Activated T-helper 1 cell treated with anti-CD3 and anti-CD28 coated beads, Interleukin-12 subunit alpha, Interleukin-12 subunit beta, Interleukin-2, Interleukin-4 antibody, amounts not matched to agents 30 ng/mL and 10 ng/mL and 1 ng/mL, durations not matched to agents 14 hours and 24 hours and 36 hours (primary cell): ENCODE measurements around the gene LPIN1. TPM values are rescaled to one million over a fixed set of nuclear protein-coding genes. Genes with fewer than 3 reads are reported as not detected.
"Not testable (repeated sequence)": the region's sequence is repeated elsewhere in the genome, so short reads cannot be mapped to it uniquely, and the experiment has no call there.

Source experiments
- DNase-seq: peaks from one replicate; pipeline ENCODE4 v3.0.0; 2021; ENCODE audit warnings: low spot score
- H3K27ac Mint-ChIP-seq: one replicate; pipeline ENCODE4 v1.8.0; 2021; ENCODE audit warnings: mild to moderate bottlenecking, mixed read lengths
- H3K27me3 Mint-ChIP-seq: one replicate; pipeline ENCODE4 v1.8.0; 2022; ENCODE audit warnings: mild to moderate bottlenecking, moderate library complexity, mixed read lengths; ENCODE audit not compliant: insufficient read depth
- H3K36me3 Mint-ChIP-seq: one replicate; pipeline ENCODE4 v1.8.0; 2021; ENCODE audit warnings: low read depth, mixed read lengths
- H3K4me1 Mint-ChIP-seq: one replicate; pipeline ENCODE4 v1.8.0; 2021; ENCODE audit warnings: low read depth, mixed read lengths
- H3K4me3 Mint-ChIP-seq: one replicate; pipeline ENCODE4 v1.8.0; 2021; ENCODE audit warnings: mild to moderate bottlenecking, moderate library complexity, mixed read lengths
- H3K9me3 Mint-ChIP-seq: one replicate; pipeline ENCODE4 v1.8.0; 2021; ENCODE audit warnings: mixed read lengths
- intact Hi-C: fragments of 100-400 bp; cut with micrococcal nuclease; formaldehyde crosslinking; loops from one replicate; pipeline ENCODE4 v1.15.1; 2024
- total RNA-seq: library from RNA; stranded (reverse); gene quantifications from 2 replicates; pipeline ENCODE4 v1.2.3, GENCODE V29; 2022

LPIN1 gene
- total RNA-seq, 1 donor from 2014 or later, result 49.5 TPM

GRCh38 chr2:11750917-11751316 lies 4.5 kb downstream of the LPIN1 start:
- DNase-seq, result no peak
- Mint-ChIP-seq H3K4me1 (peaks cover 81% of the 10 kb centered on the region), H3K27me3 (no peaks in the 10 kb centered on the region), H3K36me3 (peaks cover 12% of the 10 kb centered on the region), H3K4me3 (peak overlapping the region; percentile 68), H3K9me3 (no peaks in the 10 kb centered on the region), H3K27ac (peak overlapping the region; percentile 87)
- intact Hi-C loops, result loop anchor here (5.0 to 10.0 kb wide), 5 partner anchors 406 to 1446 kb away; partner anchors contain the start of genes HPCAL1, PDIA6 and ROCK2

- H3K9me3 Mint-ChIP-seq, result no peaks in the 10 kb centered on the region
- no peaks in the 10 kb centered on the region for H3K27me3 Mint-ChIP-seq
- peaks cover 85% of the 10 kb centered on the region for H3K4me1 Mint-ChIP-seq
- peak overlapping the region; percentile 69 for H3K4me3 Mint-ChIP-seq
- intact Hi-C loops, result loop anchor here (5.0 to 10.0 kb wide), 5 partner anchors 408 to 1448 kb away; partner anchors contain the start of genes HPCAL1, PDIA6 and ROCK2
- peak overlapping the region; percentile 82 for H3K27ac Mint-ChIP-seq
- peaks cover 17% of the 10 kb centered on the region for H3K36me3 Mint-ChIP-seq
- DNase-seq, result no peak
Measured at GRCh38 chr2:11752906-11753305, 6.5 kb downstream of the LPIN1 start.

GRCh38 chr2:11753452-11753885 lies 7.0 kb downstream of the LPIN1 start:
- intact Hi-C loops, result loop anchor here (5.0 to 10.0 kb wide), 5 partner anchors 409 to 1449 kb away; partner anchors contain the start of genes HPCAL1, PDIA6 and ROCK2
- H3K9me3 Mint-ChIP-seq, result no peaks in the 10 kb centered on the region
- peaks cover 85% of the 10 kb centered on the region for H3K4me1 Mint-ChIP-seq
- peak overlapping the region; percentile 69 for H3K4me3 Mint-ChIP-seq
- DNase-seq, result no peak
- peak overlapping the region; percentile 82 for H3K27ac Mint-ChIP-seq
- peaks cover 22% of the 10 kb centered on the region for H3K36me3 Mint-ChIP-seq
- no peaks in the 10 kb centered on the region for H3K27me3 Mint-ChIP-seq

- Mint-ChIP-seq H3K36me3 (peaks cover 27% of the 10 kb centered on the region), H3K9me3 (no peaks in the 10 kb centered on the region), H3K4me1 (peaks cover 85% of the 10 kb centered on the region), H3K27me3 (no peaks in the 10 kb centered on the region), H3K27ac (peak overlapping the region; percentile 82), H3K4me3 (peak overlapping the region; percentile 69)
- intact Hi-C loops, result loop anchor here (1.0 to 10.0 kb wide), 9 partner anchors 8 to 1449 kb away; partner anchors contain the start of genes HPCAL1, LPIN1, PDIA6 and ROCK2
- DNase-seq, result peak; percentile 57
Measured at GRCh38 chr2:11753886-11754699, 7.7 kb downstream of the LPIN1 start.

GRCh38 chr2:11754700-11755015 lies 8.2 kb downstream of the LPIN1 start:
- Mint-ChIP-seq H3K36me3 (peaks cover 29% of the 10 kb centered on the region), H3K4me1 (peaks cover 81% of the 10 kb centered on the region), H3K4me3 (peak overlapping the region; percentile 69), H3K9me3 (no peaks in the 10 kb centered on the region), H3K27ac (peak overlapping the region; percentile 82), H3K27me3 (no peaks in the 10 kb centered on the region)
- no peak for DNase-seq
- intact Hi-C loops, result loop anchor here (1.0 to 10.0 kb wide), 9 partner anchors 8 to 1450 kb away; partner anchors contain the start of genes HPCAL1, LPIN1, PDIA6 and ROCK2

GRCh38 chr2:11757101-11757500 lies 10.7 kb downstream of the LPIN1 start:
- Mint-ChIP-seq H3K4me3 (no peak overlapping the region), H3K27me3 (no peaks in the 10 kb centered on the region), H3K36me3 (peaks cover 28% of the 10 kb centered on the region), H3K27ac (peak overlapping the region; percentile 58), H3K4me1 (peaks cover 76% of the 10 kb centered on the region), H3K9me3 (no peaks in the 10 kb centered on the region)
- intact Hi-C loops, result loop anchor here (10.0 kb wide), 2 partner anchors 412 to 1452 kb away; partner anchors contain the start of genes HPCAL1 and ROCK2
- DNase-seq, result no peak

GRCh38 chr2:11758187-11758586 lies 11.8 kb downstream of the LPIN1 start:
- peaks cover 32% of the 10 kb centered on the region for H3K36me3 Mint-ChIP-seq
- H3K9me3 Mint-ChIP-seq, result no peaks in the 10 kb centered on the region
- peak overlapping the region; percentile 93 for H3K27ac Mint-ChIP-seq
- intact Hi-C loops, result loop anchor here (10.0 kb wide), 2 partner anchors 413 to 1453 kb away; partner anchors contain the start of genes HPCAL1 and ROCK2
- H3K27me3 Mint-ChIP-seq, result no peaks in the 10 kb centered on the region
- no peak overlapping the region for H3K4me3 Mint-ChIP-seq
- DNase-seq, result no peak
- peaks cover 79% of the 10 kb centered on the region for H3K4me1 Mint-ChIP-seq

GRCh38 chr2:11758647-11759046 lies 12.2 kb downstream of the LPIN1 start:
- H3K4me1 Mint-ChIP-seq, result peaks cover 75% of the 10 kb centered on the region
- no peaks in the 10 kb centered on the region for H3K27me3 Mint-ChIP-seq
- intact Hi-C loops, result loop anchor here (10.0 kb wide), 2 partner anchors 414 to 1454 kb away; partner anchors contain the start of genes HPCAL1 and ROCK2
- DNase-seq, result no peak
- H3K4me3 Mint-ChIP-seq, result no peak overlapping the region
- H3K9me3 Mint-ChIP-seq, result no peaks in the 10 kb centered on the region
- peaks cover 35% of the 10 kb centered on the region for H3K36me3 Mint-ChIP-seq
- H3K27ac Mint-ChIP-seq, result peak overlapping the region; percentile 12

GRCh38 chr2:11759182-11759975 lies 12.9 kb downstream of the LPIN1 start:
- DNase-seq, H3K27me3 Mint-ChIP-seq, H3K9me3 Mint-ChIP-seq, H3K4me3 Mint-ChIP-seq: not testable (repeated sequence)
- peak overlapping the region; percentile 41 for H3K27ac Mint-ChIP-seq
- peaks cover 70% of the 10 kb centered on the region for H3K4me1 Mint-ChIP-seq
- intact Hi-C loops, result loop anchor here (10.0 kb wide), 2 partner anchors 415 to 1455 kb away; partner anchors contain the start of genes HPCAL1 and ROCK2
- peaks cover 38% of the 10 kb centered on the region for H3K36me3 Mint-ChIP-seq

- DNase-seq, result no peak
- H3K9me3 Mint-ChIP-seq, result no peaks in the 10 kb centered on the region
- H3K4me3 Mint-ChIP-seq, result no peak overlapping the region
- H3K36me3 Mint-ChIP-seq, result peaks cover 40% of the 10 kb centered on the region
- no peaks in the 10 kb centered on the region for H3K27me3 Mint-ChIP-seq
- H3K4me1 Mint-ChIP-seq, result peaks cover 67% of the 10 kb centered on the region
- intact Hi-C loops, result no loop called here
- peak overlapping the region; percentile 23 for H3K27ac Mint-ChIP-seq
Measured at GRCh38 chr2:11761259-11761658, 14.8 kb downstream of the LPIN1 start.

- no peak for DNase-seq
- Mint-ChIP-seq H3K4me3 (no peak overlapping the region), H3K36me3 (peaks cover 45% of the 10 kb centered on the region), H3K4me1 (peaks cover 65% of the 10 kb centered on the region), H3K27me3 (no peaks in the 10 kb centered on the region), H3K9me3 (no peaks in the 10 kb centered on the region), H3K27ac (no peak overlapping the region)
- intact Hi-C loops, result no loop called here
Measured at GRCh38 chr2:11762031-11762430, 15.6 kb downstream of the LPIN1 start.

- intact Hi-C loops, result no loop called here
- no peaks in the 10 kb centered on the region for H3K27me3 Mint-ChIP-seq
- H3K36me3 Mint-ChIP-seq, result peaks cover 45% of the 10 kb centered on the region
- H3K9me3 Mint-ChIP-seq, result no peaks in the 10 kb centered on the region
- H3K4me3 Mint-ChIP-seq, result no peak overlapping the region
- no peak for DNase-seq
- peak overlapping the region; percentile 32 for H3K27ac Mint-ChIP-seq
- H3K4me1 Mint-ChIP-seq, result peaks cover 56% of the 10 kb centered on the region
Measured at GRCh38 chr2:11762799-11763461, 16.5 kb downstream of the LPIN1 start.
